ENCODE measurements around the gene TPRN.

- TF ChIP-seq, protein P1, sequence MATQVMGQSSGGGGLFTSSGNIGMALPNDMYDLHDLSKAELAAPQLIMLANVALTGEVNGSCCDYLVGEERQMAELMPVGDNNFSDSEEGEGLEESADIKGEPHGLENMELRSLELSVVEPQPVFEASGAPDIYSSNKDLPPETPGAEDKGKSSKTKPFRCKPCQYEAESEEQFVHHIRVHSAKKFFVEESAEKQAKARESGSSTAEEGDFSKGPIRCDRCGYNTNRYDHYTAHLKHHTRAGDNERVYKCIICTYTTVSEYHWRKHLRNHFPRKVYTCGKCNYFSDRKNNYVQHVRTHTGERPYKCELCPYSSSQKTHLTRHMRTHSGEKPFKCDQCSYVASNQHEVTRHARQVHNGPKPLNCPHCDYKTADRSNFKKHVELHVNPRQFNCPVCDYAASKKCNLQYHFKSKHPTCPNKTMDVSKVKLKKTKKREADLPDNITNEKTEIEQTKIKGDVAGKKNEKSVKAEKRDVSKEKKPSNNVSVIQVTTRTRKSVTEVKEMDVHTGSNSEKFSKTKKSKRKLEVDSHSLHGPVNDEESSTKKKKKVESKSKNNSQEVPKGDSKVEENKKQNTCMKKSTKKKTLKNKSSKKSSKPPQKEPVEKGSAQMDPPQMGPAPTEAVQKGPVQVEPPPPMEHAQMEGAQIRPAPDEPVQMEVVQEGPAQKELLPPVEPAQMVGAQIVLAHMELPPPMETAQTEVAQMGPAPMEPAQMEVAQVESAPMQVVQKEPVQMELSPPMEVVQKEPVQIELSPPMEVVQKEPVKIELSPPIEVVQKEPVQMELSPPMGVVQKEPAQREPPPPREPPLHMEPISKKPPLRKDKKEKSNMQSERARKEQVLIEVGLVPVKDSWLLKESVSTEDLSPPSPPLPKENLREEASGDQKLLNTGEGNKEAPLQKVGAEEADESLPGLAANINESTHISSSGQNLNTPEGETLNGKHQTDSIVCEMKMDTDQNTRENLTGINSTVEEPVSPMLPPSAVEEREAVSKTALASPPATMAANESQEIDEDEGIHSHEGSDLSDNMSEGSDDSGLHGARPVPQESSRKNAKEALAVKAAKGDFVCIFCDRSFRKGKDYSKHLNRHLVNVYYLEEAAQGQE (IDR thresholded peaks at IDR 0.05; ENCODE audit: insufficient read depth in 1 of 2, low read depth in 2 of 2, low read length in 2 of 2) = no peak
- TF ChIP-seq FOXP2 (optimal IDR thresholded peaks at IDR 0.05; ENCODE audit: borderline replicate concordance, extremely low read depth, extremely low read length, insufficient read depth) = no peak
Measured at GRCh38 chr9:137162505-137163364, 37.8 kb downstream of the TPRN start.
